Activated T-cell treated with anti-CD3 and anti-CD28 coated beads, Interleukin-2, amount 50 U/mL, for 72 hours (primary cell): ENCODE results near the gene POLG. TPM values are rescaled to one million over a fixed set of nuclear protein-coding genes. Genes with fewer than 3 reads are reported as not detected.

Experiments
- ATAC-seq, 2 donors: fragments of 150-1000 bp; cut with Tn5 transposase; replicated peaks in 1 of 2; 2 replicates each; pipeline ENCODE4 v1.10.0; 2021; ENCODE audit warnings: moderate library complexity in 2 of 2, mild to moderate bottlenecking in 1 of 2
- DNase-seq, 2 donors: peaks; one replicate each; pipeline ENCODE4 v3.0.0; 2021 to 2022; ENCODE audit warnings: mixed read lengths in 1 of 2
- H3K27ac Mint-ChIP-seq: one replicate; pipeline ENCODE4 v1.8.0; 2022; ENCODE audit warnings: mild to moderate bottlenecking, moderate library complexity, mixed read lengths
- H3K27me3 Mint-ChIP-seq: one replicate; pipeline ENCODE4 v1.8.0; 2022; ENCODE audit warnings: low read depth, mixed read lengths
- H3K36me3 Mint-ChIP-seq, 2 donors: one replicate each; pipeline ENCODE4 v1.8.0; 2022; ENCODE audit warnings: mixed read lengths in 2 of 2, mild to moderate bottlenecking in 1 of 2; ENCODE audit not compliant: insufficient read depth in 2 of 2
- H3K4me1 Mint-ChIP-seq: one replicate; pipeline ENCODE4 v1.8.0; 2022; ENCODE audit warnings: low read depth, mixed read lengths
- H3K4me3 Mint-ChIP-seq, 2 donors: one replicate each; pipeline ENCODE4 v1.8.0; 2022; ENCODE audit warnings: mild to moderate bottlenecking in 2 of 2, mixed read lengths in 2 of 2, moderate library complexity in 2 of 2
- H3K9me3 Mint-ChIP-seq, 2 donors: one replicate each; pipeline ENCODE4 v1.8.0; 2022; ENCODE audit warnings: mixed read lengths in 2 of 2
- total RNA-seq, 2 donors: library from RNA; stranded (reverse); gene quantifications; one replicate each; pipeline ENCODE4 v1.2.3, GENCODE V29; 2022

The POLG gene
- total RNA-seq, 2 donors from 2014 or later: 71.5 to 74.1 TPM

- Mint-ChIP-seq H3K4me3 (peak overlapping the region; percentile 81 to 88), H3K27me3 (no peaks in the 10 kb centered on the region), H3K9me3 (no peaks in the 10 kb centered on the region), H3K4me1 (peaks cover 62% of the 10 kb centered on the region), H3K36me3 (peaks cover 8 to 28% of the 10 kb centered on the region in 2 donors), H3K27ac (peak overlapping the region; percentile 50)
- ATAC-seq (no peak), DNase-seq (no peak)
These were observed 1.4 kb downstream of the POLG start for GRCh38 chr15:89333011-89333860.

GRCh38 chr15:89332446-89332845, 2.2 kb downstream of the POLG start:
- H3K27me3 Mint-ChIP-seq: no peaks in the 10 kb centered on the region
- H3K36me3 Mint-ChIP-seq: peaks cover 10 to 30% of the 10 kb centered on the region in 2 donors
- DNase-seq (no peak), ATAC-seq (no peak)
- H3K4me1 Mint-ChIP-seq: peaks cover 57% of the 10 kb centered on the region
- H3K9me3 Mint-ChIP-seq: no peaks in the 10 kb centered on the region
- H3K27ac Mint-ChIP-seq: peak overlapping the region; percentile 78
- peak overlapping the region; percentile 78 to 88 for H3K4me3 Mint-ChIP-seq

GRCh38 chr15:89330881-89331595, 3.6 kb downstream of the POLG start:
- H3K27ac Mint-ChIP-seq: peak overlapping the region; percentile 78
- peak overlapping the region; percentile 78 to 88 for H3K4me3 Mint-ChIP-seq
- no peak for DNase-seq
- no peaks in the 10 kb centered on the region for H3K9me3 Mint-ChIP-seq
- peaks cover 57% of the 10 kb centered on the region for H3K4me1 Mint-ChIP-seq
- peaks cover 14 to 38% of the 10 kb centered on the region in 2 donors for H3K36me3 Mint-ChIP-seq
- no peak for ATAC-seq
- H3K27me3 Mint-ChIP-seq: no peaks in the 10 kb centered on the region

- no peak for ATAC-seq
These were observed 4.5 kb downstream of the POLG start for GRCh38 chr15:89330119-89330518.

GRCh38 chr15:89329329-89330084, 5.1 kb downstream of the POLG start:
- H3K27me3 Mint-ChIP-seq: no peaks in the 10 kb centered on the region
- H3K36me3 Mint-ChIP-seq: peaks cover 17 to 45% of the 10 kb centered on the region in 2 donors
- peak overlapping the region; percentile 78 to 88 for H3K4me3 Mint-ChIP-seq
- DNase-seq (peak; percentile 50 to 51), ATAC-seq (peak; percentile 48 to 58)
- peak overlapping the region; percentile 79 for H3K27ac Mint-ChIP-seq
- H3K9me3 Mint-ChIP-seq: no peaks in the 10 kb centered on the region
- peaks cover 44% of the 10 kb centered on the region for H3K4me1 Mint-ChIP-seq

More at GRCh38 chr15:89330119-89330518, 4.5 kb downstream of the POLG start:
- DNase-seq: no peak
- no peaks in the 10 kb centered on the region for H3K9me3 Mint-ChIP-seq
- H3K36me3 Mint-ChIP-seq: peaks cover 14 to 39% of the 10 kb centered on the region in 2 donors
- peak overlapping the region; percentile 78 to 88 for H3K4me3 Mint-ChIP-seq
- H3K4me1 Mint-ChIP-seq: peaks cover 48% of the 10 kb centered on the region
- no peaks in the 10 kb centered on the region for H3K27me3 Mint-ChIP-seq
- peak overlapping the region; percentile 89 for H3K27ac Mint-ChIP-seq

- Mint-ChIP-seq H3K36me3 (peaks cover 18 to 46% of the 10 kb centered on the region in 2 donors), H3K9me3 (no peaks in the 10 kb centered on the region), H3K27me3 (no peaks in the 10 kb centered on the region), H3K27ac (peak overlapping the region; percentile 79), H3K4me1 (peaks cover 44% of the 10 kb centered on the region), H3K4me3 (no peak overlapping the region)
- DNase-seq: no peak
- no peak for ATAC-seq
These were observed 6.0 kb downstream of the POLG start for GRCh38 chr15:89328398-89329254.

DNA sequence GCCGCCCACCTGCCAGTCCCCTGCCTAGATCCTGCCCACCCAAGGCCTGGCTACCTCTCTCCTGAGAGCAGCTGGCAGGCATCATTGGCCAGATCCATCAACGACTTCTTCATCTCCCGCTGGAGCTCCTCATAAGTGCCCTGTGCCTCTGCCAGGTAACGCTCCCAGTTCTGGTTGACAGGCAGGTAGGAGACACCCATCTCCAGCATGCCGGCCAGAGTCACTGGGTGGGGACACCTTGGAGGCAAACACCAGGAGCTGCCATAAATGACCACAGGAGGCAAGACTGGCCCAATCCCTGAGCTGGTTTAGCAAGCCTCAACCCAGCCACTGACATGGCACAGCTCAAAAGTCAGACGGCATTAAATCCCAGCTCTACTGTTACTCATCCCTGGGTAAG, 7.5 kb downstream of the POLG start:
- H3K36me3 Mint-ChIP-seq: peaks cover 19 to 44% of the 10 kb centered on the region in 2 donors
- no peak overlapping the region for H3K4me3 Mint-ChIP-seq
- ATAC-seq (no peak), DNase-seq (no peak)
- peaks cover 36% of the 10 kb centered on the region for H3K4me1 Mint-ChIP-seq
- H3K27ac Mint-ChIP-seq: peak overlapping the region; percentile 63
- H3K9me3 Mint-ChIP-seq: no peaks in the 10 kb centered on the region
- no peaks in the 10 kb centered on the region for H3K27me3 Mint-ChIP-seq

- DNase-seq: no peak
These were observed 8.3 kb downstream of the POLG start for GRCh38 chr15:89326316-89326715.

DNA sequence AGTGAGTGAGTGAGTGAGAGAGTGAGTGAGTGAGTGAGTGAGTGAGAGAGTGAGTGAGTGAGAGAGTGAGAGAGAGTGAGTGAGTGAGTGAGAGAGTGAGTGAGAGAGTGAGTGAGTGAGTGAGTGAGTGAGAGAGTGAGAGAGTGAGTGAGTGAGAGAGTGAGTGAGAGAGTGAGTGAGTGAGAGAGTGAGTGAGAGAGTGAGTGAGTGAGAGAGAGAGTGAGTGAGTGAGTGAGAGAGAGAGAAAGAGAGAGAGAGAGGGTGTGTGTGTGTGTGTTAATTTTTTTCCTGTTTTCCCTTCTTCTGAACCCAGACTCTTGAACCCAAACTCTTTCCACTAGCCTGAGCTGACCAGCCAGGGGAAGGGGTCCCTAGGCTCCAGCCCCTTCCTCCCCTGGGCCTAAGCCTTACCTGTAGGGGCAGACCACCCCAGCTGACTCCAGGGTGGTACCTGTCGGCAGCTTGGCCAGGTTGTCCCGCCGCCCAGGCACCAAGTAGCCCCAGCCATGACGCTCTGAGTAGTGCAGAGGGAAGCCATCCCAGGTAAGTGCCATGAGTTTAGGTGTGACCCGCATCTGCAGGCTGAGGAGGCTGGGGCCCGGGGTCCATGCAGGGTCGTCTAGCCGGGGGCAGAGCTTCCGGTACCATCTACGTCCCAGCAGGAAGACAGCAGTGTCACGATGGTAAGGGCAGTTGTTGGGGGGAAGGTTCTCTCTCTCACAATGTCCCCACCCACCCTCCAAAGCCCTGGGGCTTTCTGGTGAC, 9.4 kb downstream of the POLG start:
- Mint-ChIP-seq H3K36me3 (peaks cover 13 to 37% of the 10 kb centered on the region in 2 donors), H3K27ac (peak overlapping the region; percentile 47), H3K4me1 (peaks cover 17% of the 10 kb centered on the region), H3K4me3 (no peak overlapping the region), H3K27me3 (no peaks in the 10 kb centered on the region), H3K9me3 (no peaks in the 10 kb centered on the region)
- ATAC-seq (no peak), DNase-seq (no peak)

More at GRCh38 chr15:89326316-89326715, 8.3 kb downstream of the POLG start:
- peak overlapping the region; percentile 63 for H3K27ac Mint-ChIP-seq
- no peak overlapping the region for H3K4me3 Mint-ChIP-seq
- H3K4me1 Mint-ChIP-seq: peaks cover 28% of the 10 kb centered on the region
- peaks cover 17 to 39% of the 10 kb centered on the region in 2 donors for H3K36me3 Mint-ChIP-seq
- H3K27me3 Mint-ChIP-seq: no peaks in the 10 kb centered on the region
- H3K9me3 Mint-ChIP-seq: no peaks in the 10 kb centered on the region
- no peak for ATAC-seq

DNA sequence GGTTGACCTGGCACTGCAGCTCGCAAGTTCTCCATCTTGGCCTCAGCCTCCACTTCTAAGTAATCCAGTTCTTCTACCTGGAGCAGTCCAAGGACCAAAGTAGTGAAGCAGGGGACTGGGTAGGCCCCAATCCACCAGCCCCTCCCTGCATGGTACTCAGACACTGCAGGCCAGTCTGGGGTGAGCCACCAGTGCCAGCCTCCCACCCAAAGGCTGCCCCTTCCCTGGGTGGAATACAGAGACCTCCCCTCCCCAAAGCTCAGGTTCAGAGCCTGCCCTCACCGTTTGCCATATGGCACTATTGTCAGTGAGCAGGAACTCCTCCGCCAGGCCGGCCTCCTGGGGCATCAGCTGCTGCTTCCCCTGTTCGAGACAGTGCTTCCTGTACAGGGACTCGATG, 10.8 kb downstream of the POLG start:
- Mint-ChIP-seq H3K27ac (no peak overlapping the region), H3K9me3 (no peaks in the 10 kb centered on the region), H3K4me1 (peaks cover 3% of the 10 kb centered on the region), H3K27me3 (no peaks in the 10 kb centered on the region), H3K36me3 (peaks cover 13 to 39% of the 10 kb centered on the region in 2 donors), H3K4me3 (no peak overlapping the region)
- DNase-seq (no peak), ATAC-seq (no peak)

DNA sequence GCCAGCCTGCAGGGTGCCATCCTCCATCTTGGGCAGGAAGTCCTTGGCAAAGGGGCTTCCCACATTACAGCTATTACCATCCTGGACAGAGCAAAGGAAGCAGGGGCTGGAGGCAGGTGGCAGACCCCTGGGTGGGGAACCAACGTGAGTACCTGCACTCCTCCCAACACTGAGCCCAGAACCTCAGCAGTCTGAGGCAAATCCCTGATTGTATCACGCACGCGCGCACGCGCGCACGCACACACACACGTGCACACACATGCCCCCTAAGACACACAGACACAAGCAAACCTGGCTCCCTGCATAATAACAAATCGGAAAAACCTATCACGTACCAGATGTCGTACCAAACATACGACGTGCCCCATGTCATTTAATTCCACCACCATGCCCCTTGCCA, 11.8 kb downstream of the POLG start:
- ATAC-seq: no peak
- peaks cover under 1% of the 10 kb centered on the region for H3K4me1 Mint-ChIP-seq
- no peaks in the 10 kb centered on the region for H3K9me3 Mint-ChIP-seq
- no peak overlapping the region for H3K4me3 Mint-ChIP-seq
- H3K36me3 Mint-ChIP-seq: peaks cover 14 to 34% of the 10 kb centered on the region in 2 donors
- no peaks in the 10 kb centered on the region for H3K27me3 Mint-ChIP-seq
- DNase-seq: no peak
- peak overlapping the region; percentile 19 for H3K27ac Mint-ChIP-seq
